Medulla oblongata (tissue), 1 donor: ENCODE measurements around the gene GNA12.
A peak's percentile ranks its signal among the peaks of the same experiment; 100 is the strongest.

Experiments
- DNase-seq: peaks from one replicate; pipeline ENCODE4 v3.0.0-alpha.2; 2015; ENCODE audit errors: extremely low spot score

GNA12 gene

GRCh38 chr7:2802504-2803341, 41.4 kb downstream of the GNA12 start:
- no peak for DNase-seq

GRCh38 chr7:2802101-2802500, 42.0 kb downstream of the GNA12 start:
- DNase-seq: no peak

DNA sequence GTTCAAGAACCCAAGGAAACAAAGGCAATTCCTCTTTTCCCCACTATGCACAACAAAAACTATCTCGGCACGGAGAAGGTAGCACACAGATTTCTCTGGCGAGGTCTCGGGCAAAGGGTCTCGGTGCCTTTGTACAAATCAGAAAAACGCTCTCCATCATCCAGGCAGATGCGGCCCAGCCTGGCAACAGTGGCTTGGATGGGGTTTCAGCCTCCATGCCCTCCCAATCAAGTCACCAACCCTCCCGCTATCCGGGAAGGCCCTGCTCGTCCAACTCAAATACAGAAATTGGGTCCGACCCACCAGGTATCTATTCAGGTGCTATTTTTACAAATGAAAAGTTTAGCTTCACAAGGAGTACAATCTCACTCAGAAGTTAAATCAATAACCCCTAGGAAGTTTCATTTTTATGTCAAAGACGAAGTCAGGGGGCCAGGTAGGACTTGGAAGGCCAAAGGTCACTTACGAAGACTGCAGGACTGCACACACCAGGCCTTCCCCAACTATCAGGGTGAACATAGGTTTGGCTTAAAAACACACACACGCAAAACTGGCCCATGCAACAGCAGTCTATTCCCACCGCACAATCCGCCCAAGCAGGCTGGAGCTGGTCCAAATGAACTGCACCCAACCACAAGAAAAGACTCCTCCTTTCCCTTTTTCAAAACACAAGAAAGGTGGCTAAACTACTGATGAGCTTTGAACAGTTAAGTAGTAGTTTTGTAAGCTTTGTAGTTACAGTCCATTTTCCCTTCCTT, 43.0 kb downstream of the GNA12 start:
- DNase-seq: peak; percentile 59

GRCh38 chr7:2800220-2800930, 43.7 kb downstream of the GNA12 start:
- DNase-seq: no peak

- no peak for DNase-seq
Measured at GRCh38 chr7:2799253-2799652, 44.9 kb downstream of the GNA12 start.

- no peak for DNase-seq
Measured at GRCh38 chr7:2798669-2799068, 45.4 kb downstream of the GNA12 start.

DNA sequence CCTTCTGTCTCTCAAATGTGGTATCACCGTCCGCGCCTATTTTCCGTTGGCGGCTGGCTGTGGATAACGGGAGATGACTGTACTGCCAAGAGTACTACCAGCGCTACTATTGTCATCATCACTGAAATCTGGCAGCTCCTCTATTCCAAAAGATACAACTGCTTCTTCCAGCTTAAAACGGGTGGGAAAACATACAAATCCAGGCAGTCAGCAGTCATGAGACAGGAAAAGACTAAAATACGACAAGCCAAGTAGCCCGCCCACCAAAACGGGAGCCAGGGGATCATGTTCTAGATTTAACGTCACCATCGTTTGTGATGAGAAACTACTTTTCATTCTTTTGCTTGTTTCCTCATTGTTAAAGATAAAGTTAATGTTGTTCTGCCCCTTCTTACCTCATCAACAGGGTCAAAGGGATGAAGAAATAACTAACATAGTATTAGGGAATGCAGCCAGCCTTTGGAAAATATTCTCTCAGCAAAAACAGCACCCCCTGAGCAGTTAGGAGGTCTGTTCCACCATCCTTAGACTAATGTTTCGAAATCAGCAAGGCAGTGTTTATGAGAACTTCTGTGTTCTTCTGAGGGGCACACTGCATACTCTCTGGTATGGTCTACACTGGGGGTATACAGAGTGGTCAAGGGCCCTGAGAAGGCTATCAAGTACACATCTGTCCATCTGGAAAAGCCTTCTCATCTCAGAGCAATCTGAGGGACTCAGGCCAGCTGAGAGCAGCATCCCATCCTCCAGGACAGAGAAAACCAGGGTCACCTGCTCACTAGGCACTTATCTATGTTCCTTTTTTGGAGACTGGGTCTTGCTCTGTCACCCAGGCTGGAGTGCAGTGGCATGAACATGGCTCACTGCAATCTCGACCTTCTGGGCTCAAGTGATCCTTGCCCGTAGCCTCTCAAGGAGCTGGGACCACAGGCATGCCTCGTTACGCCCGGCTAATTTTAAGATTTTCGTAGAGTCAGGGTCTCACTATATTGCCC, 47.5 kb downstream of the GNA12 start:
- DNase-seq: peak; percentile 46

DNA sequence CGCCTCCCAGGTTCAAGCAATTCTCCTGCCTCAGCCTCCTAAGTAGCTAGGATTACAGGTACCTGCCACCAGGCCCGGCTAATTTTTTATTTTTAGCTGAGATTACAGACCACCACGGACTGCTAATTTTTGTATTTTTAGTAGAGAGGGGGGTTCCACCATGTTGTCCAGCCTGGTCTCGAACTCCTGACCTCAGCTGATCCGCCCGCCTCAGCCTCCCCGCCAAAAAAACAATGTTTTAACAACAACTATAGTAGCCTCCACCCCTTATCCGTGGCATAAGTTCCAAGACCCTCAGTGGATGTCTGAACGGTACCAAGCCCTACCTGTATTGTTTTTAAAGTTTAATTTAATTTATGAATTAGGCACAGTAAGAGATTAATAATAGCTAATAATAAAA, 48.2 kb downstream of the GNA12 start:
- no peak for DNase-seq

GRCh38 chr7:2794836-2795636, 49.1 kb downstream of the GNA12 start:
- no peak for DNase-seq

GRCh38 chr7:2792856-2793487, 51.1 kb downstream of the GNA12 start:
- no peak for DNase-seq

DNA sequence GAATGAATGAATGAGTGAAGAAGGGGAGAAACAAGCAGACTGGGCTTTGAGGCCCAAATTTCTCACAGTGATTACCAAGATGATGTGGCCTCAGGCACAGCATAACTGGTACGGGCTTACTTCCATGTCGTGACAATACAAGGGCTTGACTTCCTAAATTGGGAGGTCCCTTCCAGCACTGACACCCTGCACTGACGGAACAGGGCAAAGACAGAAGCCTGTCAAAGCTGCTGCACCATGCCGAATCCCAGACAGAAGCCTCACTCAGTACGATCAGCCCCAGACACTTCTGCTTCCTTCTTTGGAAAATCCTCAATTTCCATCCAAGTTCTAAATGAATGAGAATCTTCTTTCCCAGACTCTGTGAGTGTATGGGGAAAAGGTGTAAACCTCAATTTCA, 51.9 kb downstream of the GNA12 start:
- no peak for DNase-seq

DNA sequence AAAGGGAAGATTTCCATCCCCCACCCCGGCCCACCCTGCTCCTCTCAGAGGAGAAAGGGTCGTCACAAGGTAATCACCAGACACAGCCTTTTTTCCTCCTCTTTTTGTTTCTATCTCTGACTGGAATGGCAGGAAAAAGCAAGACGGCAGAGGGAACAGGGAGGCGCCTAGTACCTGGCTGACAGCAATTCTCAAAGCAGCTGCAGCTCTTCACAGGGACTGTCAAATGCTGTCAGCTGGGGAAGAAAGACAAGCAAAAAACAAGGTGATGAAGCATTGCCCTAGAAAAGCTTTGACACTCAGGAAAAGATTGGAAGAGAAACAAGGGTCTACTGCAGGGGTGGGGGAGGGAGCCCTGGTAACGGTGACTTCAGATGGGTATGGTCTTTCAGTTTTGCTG, 52.7 kb downstream of the GNA12 start:
- no peak for DNase-seq

DNA sequence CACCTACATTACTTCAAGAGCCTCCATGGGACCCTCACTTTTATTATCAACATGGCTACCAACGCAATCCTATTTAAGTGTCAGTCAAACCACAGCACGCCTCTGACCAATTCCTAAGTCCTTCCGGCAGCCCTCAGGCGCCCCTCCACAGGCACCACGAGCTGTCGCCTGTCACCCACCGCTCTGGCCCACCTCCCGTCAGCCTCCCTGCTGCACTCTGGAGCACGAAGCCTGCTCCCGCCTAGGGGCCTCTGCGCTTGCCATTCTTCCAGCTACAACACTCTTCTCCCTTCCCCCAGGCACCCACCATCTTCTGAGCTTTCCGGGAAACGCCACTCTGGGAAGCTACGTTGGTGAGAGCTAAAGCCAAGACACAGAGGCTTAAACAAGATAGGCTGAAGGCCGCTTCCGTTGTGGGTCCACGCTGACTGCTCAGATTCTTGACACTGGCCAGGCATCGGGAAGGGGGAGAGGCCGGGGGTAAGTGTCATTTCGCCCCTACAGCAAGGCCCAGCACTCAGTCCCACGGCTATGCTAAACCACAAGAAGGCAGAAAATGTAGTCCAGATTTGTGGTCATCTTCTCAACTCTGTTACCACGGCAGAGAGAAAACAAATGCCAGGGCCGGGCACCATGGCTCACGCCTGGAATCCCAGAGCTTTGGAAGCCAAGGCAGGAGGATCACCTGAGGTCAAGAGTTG, 56.7 kb downstream of the GNA12 start:
- DNase-seq: no peak

GRCh38 chr7:2786607-2787116, 57.4 kb downstream of the GNA12 start:
- no peak for DNase-seq

DNA sequence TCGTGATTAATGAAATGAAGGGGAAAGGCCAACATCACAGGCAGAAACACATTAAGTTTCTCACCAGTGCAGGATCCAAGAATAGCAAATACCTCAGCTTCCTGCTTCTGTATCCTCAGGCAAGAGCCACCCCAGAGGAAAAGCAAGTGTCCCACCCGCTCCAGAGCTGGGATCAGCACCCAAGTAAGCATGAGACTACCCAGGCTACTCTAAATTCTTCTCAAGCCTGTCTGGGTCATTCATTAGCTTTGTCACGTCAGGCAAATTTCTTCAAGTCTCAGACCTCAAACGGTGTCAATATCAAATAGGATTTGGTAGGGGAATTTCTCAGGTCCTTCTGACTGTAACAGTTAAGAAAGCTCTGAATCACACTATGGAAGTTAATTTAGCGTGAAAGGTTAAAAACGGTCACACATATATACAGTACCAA, 59.0 kb downstream of the GNA12 start:
- DNase-seq: no peak

- DNase-seq: no peak
Measured at GRCh38 chr7:2782565-2782964, 61.5 kb downstream of the GNA12 start.

- no peak for DNase-seq
Measured at GRCh38 chr7:2782121-2782520, 62.0 kb downstream of the GNA12 start.

GRCh38 chr7:2781636-2782035, 62.5 kb downstream of the GNA12 start:
- DNase-seq: no peak

- no peak for DNase-seq
Measured at GRCh38 chr7:2779051-2779450, 65.1 kb downstream of the GNA12 start.
